ENCODE measurements around the gene MFN2. TPM values are rescaled to one million over a fixed set of nuclear protein-coding genes. Genes with fewer than 3 reads are reported as not detected.

Gene MFN2
- total and polyA plus RNA-seq, 2 of the 8 experiments (the other 6 are each of a cell fraction or from before 2014, with no cell fraction given): 34.0 to 62.5 TPM

DNA sequence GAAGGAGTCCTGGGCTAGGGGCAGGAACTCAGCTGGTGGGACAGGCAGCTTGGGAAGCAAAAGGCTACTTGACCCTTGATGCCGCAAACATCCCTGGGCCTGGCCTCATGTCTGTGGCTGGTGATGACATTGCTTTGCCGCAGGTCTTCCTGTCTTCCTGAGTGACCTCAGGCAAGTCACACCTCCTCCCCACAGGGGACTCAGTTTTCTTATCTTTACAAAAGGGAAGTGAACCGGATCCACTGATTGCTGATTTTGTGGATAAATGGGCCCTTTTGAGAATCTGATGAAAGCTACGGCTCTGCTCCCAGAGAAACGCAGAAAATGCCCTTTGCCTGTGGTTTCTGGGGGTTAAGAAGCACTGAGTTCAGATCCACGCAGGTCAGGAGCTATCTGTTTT is 25.0 kb upstream of the MFN2 start (continued):
- TF ChIP-seq, protein P1, sequence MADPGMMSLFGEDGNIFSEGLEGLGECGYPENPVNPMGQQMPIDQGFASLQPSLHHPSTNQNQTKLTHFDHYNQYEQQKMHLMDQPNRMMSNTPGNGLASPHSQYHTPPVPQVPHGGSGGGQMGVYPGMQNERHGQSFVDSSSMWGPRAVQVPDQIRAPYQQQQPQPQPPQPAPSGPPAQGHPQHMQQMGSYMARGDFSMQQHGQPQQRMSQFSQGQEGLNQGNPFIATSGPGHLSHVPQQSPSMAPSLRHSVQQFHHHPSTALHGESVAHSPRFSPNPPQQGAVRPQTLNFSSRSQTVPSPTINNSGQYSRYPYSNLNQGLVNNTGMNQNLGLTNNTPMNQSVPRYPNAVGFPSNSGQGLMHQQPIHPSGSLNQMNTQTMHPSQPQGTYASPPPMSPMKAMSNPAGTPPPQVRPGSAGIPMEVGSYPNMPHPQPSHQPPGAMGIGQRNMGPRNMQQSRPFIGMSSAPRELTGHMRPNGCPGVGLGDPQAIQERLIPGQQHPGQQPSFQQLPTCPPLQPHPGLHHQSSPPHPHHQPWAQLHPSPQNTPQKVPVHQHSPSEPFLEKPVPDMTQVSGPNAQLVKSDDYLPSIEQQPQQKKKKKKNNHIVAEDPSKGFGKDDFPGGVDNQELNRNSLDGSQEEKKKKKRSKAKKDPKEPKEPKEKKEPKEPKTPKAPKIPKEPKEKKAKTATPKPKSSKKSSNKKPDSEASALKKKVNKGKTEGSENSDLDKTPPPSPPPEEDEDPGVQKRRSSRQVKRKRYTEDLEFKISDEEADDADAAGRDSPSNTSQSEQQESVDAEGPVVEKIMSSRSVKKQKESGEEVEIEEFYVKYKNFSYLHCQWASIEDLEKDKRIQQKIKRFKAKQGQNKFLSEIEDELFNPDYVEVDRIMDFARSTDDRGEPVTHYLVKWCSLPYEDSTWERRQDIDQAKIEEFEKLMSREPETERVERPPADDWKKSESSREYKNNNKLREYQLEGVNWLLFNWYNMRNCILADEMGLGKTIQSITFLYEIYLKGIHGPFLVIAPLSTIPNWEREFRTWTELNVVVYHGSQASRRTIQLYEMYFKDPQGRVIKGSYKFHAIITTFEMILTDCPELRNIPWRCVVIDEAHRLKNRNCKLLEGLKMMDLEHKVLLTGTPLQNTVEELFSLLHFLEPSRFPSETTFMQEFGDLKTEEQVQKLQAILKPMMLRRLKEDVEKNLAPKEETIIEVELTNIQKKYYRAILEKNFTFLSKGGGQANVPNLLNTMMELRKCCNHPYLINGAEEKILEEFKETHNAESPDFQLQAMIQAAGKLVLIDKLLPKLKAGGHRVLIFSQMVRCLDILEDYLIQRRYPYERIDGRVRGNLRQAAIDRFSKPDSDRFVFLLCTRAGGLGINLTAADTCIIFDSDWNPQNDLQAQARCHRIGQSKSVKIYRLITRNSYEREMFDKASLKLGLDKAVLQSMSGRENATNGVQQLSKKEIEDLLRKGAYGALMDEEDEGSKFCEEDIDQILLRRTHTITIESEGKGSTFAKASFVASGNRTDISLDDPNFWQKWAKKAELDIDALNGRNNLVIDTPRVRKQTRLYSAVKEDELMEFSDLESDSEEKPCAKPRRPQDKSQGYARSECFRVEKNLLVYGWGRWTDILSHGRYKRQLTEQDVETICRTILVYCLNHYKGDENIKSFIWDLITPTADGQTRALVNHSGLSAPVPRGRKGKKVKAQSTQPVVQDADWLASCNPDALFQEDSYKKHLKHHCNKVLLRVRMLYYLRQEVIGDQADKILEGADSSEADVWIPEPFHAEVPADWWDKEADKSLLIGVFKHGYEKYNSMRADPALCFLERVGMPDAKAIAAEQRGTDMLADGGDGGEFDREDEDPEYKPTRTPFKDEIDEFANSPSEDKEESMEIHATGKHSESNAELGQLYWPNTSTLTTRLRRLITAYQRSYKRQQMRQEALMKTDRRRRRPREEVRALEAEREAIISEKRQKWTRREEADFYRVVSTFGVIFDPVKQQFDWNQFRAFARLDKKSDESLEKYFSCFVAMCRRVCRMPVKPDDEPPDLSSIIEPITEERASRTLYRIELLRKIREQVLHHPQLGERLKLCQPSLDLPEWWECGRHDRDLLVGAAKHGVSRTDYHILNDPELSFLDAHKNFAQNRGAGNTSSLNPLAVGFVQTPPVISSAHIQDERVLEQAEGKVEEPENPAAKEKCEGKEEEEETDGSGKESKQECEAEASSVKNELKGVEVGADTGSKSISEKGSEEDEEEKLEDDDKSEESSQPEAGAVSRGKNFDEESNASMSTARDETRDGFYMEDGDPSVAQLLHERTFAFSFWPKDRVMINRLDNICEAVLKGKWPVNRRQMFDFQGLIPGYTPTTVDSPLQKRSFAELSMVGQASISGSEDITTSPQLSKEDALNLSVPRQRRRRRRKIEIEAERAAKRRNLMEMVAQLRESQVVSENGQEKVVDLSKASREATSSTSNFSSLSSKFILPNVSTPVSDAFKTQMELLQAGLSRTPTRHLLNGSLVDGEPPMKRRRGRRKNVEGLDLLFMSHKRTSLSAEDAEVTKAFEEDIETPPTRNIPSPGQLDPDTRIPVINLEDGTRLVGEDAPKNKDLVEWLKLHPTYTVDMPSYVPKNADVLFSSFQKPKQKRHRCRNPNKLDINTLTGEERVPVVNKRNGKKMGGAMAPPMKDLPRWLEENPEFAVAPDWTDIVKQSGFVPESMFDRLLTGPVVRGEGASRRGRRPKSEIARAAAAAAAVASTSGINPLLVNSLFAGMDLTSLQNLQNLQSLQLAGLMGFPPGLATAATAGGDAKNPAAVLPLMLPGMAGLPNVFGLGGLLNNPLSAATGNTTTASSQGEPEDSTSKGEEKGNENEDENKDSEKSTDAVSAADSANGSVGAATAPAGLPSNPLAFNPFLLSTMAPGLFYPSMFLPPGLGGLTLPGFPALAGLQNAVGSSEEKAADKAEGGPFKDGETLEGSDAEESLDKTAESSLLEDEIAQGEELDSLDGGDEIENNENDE (IDR thresholded peaks at IDR 0.05; ENCODE audit: insufficient replicate concordance, low read length): no peak
- TF ChIP-seq, protein P2, sequence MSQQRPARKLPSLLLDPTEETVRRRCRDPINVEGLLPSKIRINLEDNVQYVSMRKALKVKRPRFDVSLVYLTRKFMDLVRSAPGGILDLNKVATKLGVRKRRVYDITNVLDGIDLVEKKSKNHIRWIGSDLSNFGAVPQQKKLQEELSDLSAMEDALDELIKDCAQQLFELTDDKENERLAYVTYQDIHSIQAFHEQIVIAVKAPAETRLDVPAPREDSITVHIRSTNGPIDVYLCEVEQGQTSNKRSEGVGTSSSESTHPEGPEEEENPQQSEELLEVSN (IDR thresholded peaks at IDR 0.05): no peak
- no peak for TF ChIP-seq JUN (IDR thresholded peaks at IDR 0.05; ENCODE audit: low read depth, low read length)

All from H1 (cell line).